ENCODE results near the gene NCSTN.

DNA sequence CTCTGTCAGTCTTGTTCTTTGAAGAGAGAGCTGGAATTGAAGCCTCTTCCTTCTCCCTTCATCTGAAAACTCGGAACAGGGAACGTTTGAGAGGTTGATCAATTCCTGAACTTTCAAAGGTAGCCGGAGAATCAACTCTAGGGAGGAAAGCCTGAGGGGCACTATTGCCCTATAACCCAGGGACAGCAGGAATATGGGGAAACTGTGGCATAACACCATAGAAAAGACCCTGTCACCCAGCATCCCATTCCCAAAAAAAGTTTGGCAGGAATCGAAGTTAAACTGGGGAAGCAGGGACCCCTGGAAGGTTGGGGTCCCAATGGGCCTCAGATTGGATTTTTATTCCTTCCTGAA, 18.6 kb downstream of the NCSTN start:
- TF ChIP-seq, protein P1, sequence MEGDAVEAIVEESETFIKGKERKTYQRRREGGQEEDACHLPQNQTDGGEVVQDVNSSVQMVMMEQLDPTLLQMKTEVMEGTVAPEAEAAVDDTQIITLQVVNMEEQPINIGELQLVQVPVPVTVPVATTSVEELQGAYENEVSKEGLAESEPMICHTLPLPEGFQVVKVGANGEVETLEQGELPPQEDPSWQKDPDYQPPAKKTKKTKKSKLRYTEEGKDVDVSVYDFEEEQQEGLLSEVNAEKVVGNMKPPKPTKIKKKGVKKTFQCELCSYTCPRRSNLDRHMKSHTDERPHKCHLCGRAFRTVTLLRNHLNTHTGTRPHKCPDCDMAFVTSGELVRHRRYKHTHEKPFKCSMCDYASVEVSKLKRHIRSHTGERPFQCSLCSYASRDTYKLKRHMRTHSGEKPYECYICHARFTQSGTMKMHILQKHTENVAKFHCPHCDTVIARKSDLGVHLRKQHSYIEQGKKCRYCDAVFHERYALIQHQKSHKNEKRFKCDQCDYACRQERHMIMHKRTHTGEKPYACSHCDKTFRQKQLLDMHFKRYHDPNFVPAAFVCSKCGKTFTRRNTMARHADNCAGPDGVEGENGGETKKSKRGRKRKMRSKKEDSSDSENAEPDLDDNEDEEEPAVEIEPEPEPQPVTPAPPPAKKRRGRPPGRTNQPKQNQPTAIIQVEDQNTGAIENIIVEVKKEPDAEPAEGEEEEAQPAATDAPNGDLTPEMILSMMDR (IDR thresholded peaks at IDR 0.05), result no peak
- TF ChIP-seq POLR2A (IDR thresholded peaks at IDR 0.05), result no peak

Data from prostate gland (tissue), 2 donors.